Stimulated activated naive CD4-positive, alpha-beta T cell (primary cell): ENCODE measurements around the gene C1QTNF12.

Source experiments
- DNase-seq, 6 experiments: peaks; one replicate each; lab custom pipeline; 2025; lab: John Stamatoyannopoulos, UW

Gene C1QTNF12

DNA sequence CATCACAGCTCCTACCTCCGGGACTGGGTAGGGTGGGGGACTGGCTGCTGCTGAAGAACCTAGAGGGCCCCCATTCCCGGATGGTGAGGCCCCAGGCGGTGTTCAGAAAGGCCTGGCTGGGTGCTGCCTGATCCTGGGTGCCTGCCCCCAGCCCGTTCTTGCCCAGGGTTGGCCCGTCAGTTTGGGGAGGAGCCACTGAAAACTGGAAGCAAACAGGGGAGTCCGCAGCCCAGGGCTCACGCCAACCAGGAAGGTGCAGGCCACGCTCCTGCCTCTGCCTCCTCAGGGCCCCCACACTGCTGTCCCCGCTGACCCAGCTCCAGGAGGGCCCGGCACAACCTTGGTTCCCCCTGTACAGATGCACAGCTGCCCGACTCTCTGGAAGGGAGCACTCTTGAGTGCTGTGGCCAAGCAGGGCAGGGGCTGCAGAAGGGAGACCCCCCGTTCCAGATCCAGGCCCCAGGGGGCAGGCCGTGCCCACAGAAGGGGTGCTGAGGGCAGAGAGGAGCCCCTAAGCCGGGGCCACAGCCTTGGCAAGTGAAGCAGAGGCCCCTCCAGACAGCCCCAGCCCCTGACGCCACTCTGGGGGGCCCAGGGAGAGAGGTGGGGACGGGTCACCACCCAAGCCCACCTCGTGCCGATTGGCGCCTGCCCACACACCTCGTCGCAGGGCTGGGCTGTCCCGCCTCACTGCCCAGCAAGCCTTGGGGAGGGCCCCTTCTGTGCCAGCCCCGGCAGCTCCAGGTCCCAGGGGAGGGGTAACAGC lies 5.5 kb downstream of the C1QTNF12 start:
- DNase-seq, result no peak

DNA sequence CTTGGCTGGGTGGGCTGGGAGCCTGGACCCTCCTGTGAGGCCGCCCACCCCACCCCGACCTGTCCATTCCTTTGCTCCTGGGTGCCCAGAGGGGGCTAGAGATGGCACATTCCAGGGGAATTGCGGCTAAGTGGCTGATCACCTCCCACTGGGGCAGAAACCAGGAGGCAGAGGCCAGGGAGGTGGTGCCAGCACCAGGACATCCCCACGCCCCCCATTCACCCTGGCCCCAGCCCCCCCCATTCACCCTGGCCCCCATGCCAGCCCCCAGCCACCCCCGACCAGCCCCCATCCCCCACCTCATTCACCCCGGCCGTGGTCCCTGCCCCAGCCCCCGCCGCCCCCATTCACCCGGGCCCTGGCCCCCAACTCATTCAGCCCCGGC lies 6.2 kb downstream of the C1QTNF12 start:
- no peak for DNase-seq

- no peak for DNase-seq
These were observed 6.7 kb downstream of the C1QTNF12 start for GRCh38 chr1:1239614-1240347.

- DNase-seq, result no peak
These were observed 7.3 kb downstream of the C1QTNF12 start for GRCh38 chr1:1239227-1239613.

DNA sequence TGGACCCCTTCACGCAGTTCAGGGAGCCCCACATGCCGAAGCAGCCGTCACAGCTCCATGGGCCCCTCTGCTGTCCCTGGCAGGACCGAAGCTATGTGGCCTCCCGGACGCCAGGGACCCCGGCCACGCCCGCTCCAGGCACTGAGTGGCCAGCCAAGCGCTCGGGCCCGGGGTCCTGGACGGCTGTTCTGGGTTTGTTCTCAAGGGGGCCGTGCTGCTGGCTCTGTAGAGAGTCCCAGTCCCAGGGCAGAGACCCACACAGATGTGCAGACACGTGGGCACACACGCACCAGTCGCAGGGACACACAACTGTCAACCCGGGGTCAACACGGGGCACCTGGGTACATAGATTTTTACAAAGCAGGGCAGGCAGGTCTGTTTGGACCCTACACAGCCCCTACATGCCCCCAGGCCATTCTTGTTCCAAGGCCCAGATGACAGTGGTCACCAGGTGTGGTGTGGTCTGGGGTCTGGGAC lies 7.8 kb downstream of the C1QTNF12 start:
- no peak for DNase-seq

DNA sequence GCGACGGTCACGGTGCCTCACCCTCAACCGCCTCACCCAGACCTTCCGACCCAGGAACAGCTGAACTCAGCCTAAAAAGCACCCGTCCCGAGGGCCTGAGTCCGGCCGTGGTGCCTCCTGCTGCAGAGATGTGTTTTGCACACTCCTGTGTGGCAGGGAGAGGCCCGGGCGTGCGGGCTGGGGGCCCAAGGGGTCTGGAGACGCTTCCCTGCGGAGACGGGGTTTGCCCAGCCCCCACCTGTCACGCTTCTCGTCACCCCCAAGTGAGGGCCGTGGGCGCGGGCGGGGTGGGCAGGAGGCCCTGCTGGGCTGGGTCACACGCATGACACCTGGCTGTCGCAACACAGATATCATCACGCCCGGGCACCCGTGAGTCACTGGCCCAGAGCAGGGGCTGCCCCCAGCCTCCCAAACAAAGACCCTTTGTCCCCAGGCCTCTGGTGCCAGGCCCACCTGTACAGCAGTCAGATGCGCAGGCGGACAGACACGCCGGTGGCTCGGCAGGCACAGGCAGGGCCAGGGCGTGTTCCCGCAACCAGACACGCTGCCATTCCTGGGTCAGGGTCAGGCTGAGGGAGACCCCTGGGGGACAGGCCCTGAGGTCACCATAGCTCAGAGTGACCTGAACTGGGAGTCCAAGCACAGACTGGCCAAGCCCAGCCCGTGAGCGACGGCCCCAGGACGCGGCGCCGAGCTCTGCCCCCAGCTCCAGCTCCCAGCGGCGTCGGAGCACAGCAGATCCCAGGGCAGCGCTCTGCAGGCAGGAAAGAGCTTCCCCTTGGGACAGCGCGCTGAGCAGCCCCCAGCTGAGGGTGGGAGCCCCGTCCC lies 8.4 kb downstream of the C1QTNF12 start:
- DNase-seq, result no peak

DNA sequence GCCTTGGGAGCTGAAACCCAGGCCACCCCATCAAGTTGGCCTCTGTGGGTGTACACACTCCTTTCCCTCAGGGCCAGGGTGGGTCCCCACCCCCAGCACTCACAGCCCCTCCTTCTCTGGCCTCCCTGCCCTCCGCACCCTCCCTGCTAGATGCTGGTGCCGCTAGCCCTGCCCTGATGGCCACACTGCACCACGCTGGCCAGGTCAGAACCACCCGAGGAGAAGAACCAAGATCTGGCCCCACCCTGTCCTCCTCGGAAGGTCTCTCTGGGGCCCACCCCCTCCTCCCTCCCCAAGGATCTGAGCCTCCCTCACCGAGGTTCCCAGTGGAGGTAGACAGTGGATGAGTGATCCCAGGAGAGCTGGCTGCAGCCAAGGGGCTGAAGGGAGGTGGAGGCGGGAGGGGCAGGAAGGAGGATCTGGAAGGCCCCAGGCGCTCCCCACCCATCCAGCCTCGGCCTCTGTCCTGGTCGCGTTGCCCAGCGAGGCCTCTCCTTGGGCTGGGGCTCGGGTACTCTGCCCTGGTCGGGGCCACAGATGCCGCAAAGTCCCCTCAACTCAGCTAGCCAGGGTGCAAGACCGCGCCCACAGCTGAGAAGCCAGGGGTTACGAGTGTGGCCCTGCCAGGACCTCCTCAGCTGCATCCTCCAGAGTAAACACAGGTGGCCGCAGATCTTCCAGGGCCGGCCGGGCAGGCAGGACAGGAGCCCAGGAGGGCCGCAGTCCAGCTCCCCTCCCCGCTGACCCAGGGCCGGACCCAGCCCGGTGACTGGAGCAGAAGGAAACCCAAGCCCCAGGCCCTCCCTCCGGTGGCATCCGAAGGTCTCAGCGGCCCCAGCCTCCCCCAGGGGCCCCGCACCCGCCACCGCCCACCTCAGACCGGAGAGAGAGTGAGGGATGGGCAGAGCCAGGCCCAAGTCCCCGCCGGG lies 9.3 kb downstream of the C1QTNF12 start:
- DNase-seq, result no peak

DNA sequence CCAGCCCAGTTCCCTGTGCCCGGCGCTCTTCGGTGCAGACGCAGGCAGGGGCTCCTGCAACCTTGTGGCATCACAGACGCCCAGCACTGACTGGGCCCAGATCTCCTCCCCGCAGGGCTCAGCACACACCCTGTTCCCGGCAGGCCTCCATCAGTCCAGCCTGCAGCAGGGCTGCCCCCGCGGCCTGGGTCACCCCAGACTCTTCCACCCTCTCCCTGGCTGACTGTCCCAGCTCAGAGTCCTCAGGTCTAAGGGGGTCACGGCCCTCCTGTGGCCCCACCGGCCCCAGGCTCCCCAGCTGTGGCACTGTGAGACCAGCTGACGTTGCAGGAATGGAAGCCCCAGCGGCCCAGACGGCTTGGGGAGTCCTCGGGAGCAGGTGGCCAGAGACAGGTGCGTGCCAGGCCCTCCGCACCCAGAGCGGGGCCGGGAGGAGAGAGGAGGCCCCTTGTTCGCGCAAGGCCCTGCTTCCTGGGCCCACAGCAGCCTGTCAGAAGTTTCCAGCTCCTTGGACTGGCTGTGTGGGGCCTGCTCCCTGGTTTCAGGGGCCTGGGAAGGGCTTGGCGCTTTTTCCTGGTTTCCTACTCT lies 10.3 kb downstream of the C1QTNF12 start:
- no peak for DNase-seq

- DNase-seq, result no peak
These were observed 11.3 kb downstream of the C1QTNF12 start for GRCh38 chr1:1235016-1235744.

DNA sequence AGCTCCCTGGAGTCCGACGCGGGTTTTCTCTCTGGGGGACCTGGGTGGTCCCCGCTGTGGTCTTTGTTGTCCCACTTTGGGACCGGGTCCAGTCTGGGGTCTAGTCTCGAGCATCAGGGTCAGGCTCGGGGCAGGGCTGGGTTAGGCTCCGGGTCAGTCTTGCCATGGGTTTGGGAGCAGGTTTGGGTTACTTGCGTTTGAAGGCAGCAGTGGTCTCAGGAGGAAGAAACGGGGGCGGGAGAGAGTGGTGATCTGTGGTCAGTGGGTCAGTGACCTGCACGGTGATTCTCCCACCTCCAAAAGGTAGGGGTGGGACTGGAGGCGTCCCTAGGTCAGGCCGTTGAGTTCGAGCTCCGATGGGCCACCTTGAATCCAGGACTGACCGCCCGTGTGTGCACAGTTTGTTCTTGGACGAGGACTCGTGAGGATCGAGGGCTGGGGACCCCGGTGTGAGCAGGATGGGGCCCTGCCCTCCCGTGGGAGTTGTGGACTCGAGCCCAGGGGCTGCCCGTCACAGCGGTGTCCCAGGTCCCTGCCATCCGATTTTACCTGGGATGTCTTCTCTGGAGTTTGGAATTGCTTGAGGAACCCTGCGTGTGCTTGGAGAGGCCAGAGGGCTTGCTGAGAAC lies 12.2 kb downstream of the C1QTNF12 start:
- no peak for DNase-seq

- no peak for DNase-seq
These were observed 13.0 kb downstream of the C1QTNF12 start for GRCh38 chr1:1233567-1233892.

DNA sequence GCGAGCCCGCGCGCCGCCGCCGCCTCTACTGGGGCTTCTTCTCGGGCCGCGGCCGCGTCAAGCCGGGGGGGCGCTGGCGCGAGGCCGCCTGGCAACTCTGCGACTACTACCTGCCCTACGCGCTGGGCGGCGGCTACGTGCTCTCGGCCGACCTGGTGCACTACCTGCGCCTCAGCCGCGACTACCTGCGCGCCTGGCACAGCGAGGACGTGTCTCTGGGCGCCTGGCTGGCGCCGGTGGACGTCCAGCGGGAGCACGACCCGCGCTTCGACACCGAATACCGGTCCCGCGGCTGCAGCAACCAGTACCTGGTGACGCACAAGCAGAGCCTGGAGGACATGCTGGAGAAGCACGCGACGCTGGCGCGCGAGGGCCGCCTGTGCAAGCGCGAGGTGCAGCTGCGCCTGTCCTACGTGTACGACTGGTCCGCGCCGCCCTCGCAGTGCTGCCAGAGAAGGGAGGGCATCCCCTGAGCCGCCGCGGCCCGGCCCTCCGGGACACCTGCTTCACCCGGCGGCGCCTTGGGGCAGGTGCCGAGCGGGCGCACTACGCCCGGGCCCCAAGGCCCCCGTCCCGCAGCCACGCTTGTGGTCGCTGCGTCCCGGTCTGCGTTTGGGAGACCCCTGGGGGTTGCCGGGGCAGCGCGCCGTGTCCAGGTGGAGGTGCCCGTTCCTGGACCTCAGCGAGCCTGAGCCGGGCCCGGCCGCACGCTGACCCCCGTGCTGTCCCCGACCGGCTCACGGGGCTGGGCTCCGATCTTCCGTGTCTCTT lies 13.5 kb downstream of the C1QTNF12 start:
- DNase-seq, result no peak

DNA sequence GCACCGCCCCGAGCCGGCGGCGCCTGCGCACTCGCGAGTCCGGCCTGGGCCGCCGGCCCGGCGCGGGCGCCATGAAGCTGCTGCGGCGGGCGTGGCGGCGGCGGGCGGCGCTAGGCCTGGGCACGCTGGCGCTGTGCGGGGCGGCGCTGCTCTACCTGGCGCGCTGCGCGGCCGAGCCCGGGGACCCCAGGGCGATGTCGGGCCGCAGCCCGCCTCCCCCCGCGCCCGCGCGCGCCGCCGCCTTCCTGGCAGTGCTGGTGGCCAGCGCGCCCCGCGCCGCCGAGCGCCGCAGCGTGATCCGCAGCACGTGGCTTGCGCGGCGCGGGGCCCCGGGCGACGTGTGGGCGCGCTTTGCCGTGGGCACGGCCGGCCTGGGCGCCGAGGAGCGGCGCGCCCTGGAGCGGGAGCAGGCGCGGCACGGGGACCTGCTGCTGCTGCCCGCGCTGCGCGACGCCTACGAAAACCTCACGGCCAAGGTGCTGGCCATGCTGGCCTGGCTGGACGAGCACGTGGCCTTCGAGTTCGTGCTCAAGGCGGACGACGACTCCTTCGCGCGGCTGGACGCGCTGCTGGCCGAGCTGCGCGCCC lies 14.2 kb downstream of the C1QTNF12 start, which contains the start of gene B3GALT6:
B3GALT6 (plus strand) TSS at position 30 of the 588 bp plus-strand sequence; CDS start at position 72, 42 bp downstream.
- DNase-seq, result peak in 1 of 6 experiments; percentile 77

DNA sequence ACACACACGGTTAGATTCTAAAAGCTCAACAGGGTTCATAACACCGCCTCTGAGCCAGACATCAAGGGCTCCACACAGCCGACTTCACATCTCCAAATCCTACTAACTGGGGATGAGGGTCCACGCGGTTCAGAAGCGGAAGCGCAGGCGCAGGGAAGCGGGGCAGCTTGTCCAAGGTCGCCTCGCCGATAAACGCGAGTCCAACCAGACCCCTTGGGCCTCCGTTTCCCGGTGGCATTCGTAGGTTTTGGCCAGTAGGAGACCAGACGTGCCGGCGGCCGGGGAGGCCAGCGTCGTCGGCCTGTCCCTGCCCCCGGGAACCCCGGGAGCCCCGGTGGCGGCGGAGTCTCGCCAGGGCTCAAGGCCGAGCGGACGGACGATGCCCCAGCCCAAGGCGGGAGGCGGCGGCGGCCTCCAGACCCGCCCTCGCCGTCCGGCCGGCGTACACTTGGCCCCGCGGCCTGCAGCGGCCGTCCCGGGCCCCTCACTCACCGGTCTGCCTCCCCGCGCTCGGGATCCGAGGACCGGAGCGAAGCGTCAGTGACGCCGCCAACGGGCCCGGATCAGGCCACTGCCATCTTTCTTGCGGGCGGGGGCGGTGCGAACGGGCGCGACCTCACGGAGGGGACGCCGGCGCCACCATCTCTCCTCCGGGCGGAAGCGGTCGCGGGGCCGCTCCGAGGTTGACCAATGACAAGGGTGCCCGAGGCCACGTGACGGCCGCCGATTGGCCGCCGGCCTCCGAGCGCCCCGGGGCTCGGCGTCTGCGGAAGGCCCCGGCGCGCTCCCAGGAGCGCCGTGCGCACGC lies 14.9 kb downstream of the C1QTNF12 start, which contains the start of gene SDF4:
SDF4 (minus strand) TSS at position 602 of the 808 bp plus-strand sequence. CDS start 3,229 bp downstream, outside the sequence.
- DNase-seq, result peak; percentile 93 to 96 (median 94)

GRCh38 chr1:1230656-1231399 lies 15.7 kb downstream of the C1QTNF12 start:
- DNase-seq, result no peak

GRCh38 chr1:1229770-1230169 lies 16.8 kb downstream of the C1QTNF12 start:
- no peak for DNase-seq
